ENCODE measurements around the gene DPYSL4. TPM values are rescaled to one million over a fixed set of nuclear protein-coding genes. Genes with fewer than 3 reads are reported as not detected.

The DPYSL4 gene
- total RNA-seq, 2 experiments from 2014 or later, result 5.2 to 8.5 TPM

- Mint-ChIP-seq H3K27ac (no peak overlapping the region), H3K36me3 (no peaks in the 10 kb centered on the region)
Observed at GRCh38 chr10:132238371-132239125, 51.8 kb downstream of the DPYSL4 start.

GRCh38 chr10:132239126-132240031, 52.6 kb downstream of the DPYSL4 start:
- POLR2A ChIA-PET, result no interaction called here
- H3K9me3 Mint-ChIP-seq, result no peaks in the 10 kb centered on the region
- no peak overlapping the region for H3K27ac Mint-ChIP-seq
- no peaks in the 10 kb centered on the region for H3K4me1 Mint-ChIP-seq
- DNase-seq (no peak), ATAC-seq (ENCODE audit: low read depth) (no peak)
- no peaks in the 10 kb centered on the region for H3K36me3 Mint-ChIP-seq
- no peaks in the 10 kb centered on the region for H3K27me3 Mint-ChIP-seq
- no peak overlapping the region for H3K4me3 Mint-ChIP-seq

More at GRCh38 chr10:132238371-132239125, 51.8 kb downstream of the DPYSL4 start:
- no peak for ATAC-seq (ENCODE audit: low read depth)
- no peaks in the 10 kb centered on the region for H3K27me3 Mint-ChIP-seq
- no peak for DNase-seq
- no peak overlapping the region for H3K4me3 Mint-ChIP-seq
- no peaks in the 10 kb centered on the region for H3K4me1 Mint-ChIP-seq
- no peaks in the 10 kb centered on the region for H3K9me3 Mint-ChIP-seq
- POLR2A ChIA-PET, result no interaction called here

GRCh38 chr10:132240156-132240555, 53.4 kb downstream of the DPYSL4 start:
- Mint-ChIP-seq H3K9me3 (no peaks in the 10 kb centered on the region), H3K27me3 (no peaks in the 10 kb centered on the region), H3K4me3 (no peak overlapping the region), H3K27ac (no peak overlapping the region), H3K36me3 (no peaks in the 10 kb centered on the region), H3K4me1 (no peaks in the 10 kb centered on the region)
- no peak for ATAC-seq (ENCODE audit: low read depth)
- DNase-seq, result no peak
- POLR2A ChIA-PET, result interaction anchor here (0.9 kb wide), 1 partner anchor 10 kb away, joined by 3 read pairs; no protein-coding TSS in a partner anchor

- H3K4me3 Mint-ChIP-seq, result no peak overlapping the region
- H3K27me3 Mint-ChIP-seq, result no peaks in the 10 kb centered on the region
- H3K4me1 Mint-ChIP-seq, result no peaks in the 10 kb centered on the region
- H3K9me3 Mint-ChIP-seq, result no peaks in the 10 kb centered on the region
- no peak overlapping the region for H3K27ac Mint-ChIP-seq
- POLR2A ChIA-PET, result interaction anchor here (0.9 kb wide), 1 partner anchor 11 kb away, joined by 3 read pairs; no protein-coding TSS in a partner anchor
- DNase-seq (no peak), ATAC-seq (ENCODE audit: low read depth) (no peak)
- no peaks in the 10 kb centered on the region for H3K36me3 Mint-ChIP-seq
Observed at GRCh38 chr10:132240581-132240980, 53.8 kb downstream of the DPYSL4 start.

- Mint-ChIP-seq H3K27ac (no peak overlapping the region), H3K4me1 (no peaks in the 10 kb centered on the region), H3K36me3 (no peaks in the 10 kb centered on the region), H3K9me3 (no peaks in the 10 kb centered on the region), H3K27me3 (no peaks in the 10 kb centered on the region), H3K4me3 (no peak overlapping the region)
- ATAC-seq (ENCODE audit: low read depth) (no peak), DNase-seq (no peak)
- POLR2A ChIA-PET, result no interaction called here
Observed at GRCh38 chr10:132241086-132241485, 54.3 kb downstream of the DPYSL4 start.

- H3K36me3 Mint-ChIP-seq, result no peaks in the 10 kb centered on the region
- H3K27ac Mint-ChIP-seq, result no peak overlapping the region
- no peaks in the 10 kb centered on the region for H3K4me1 Mint-ChIP-seq
- ATAC-seq (ENCODE audit: low read depth) (no peak), DNase-seq (no peak)
- no peaks in the 10 kb centered on the region for H3K27me3 Mint-ChIP-seq
- no peaks in the 10 kb centered on the region for H3K9me3 Mint-ChIP-seq
- POLR2A ChIA-PET, result no interaction called here
- no peak overlapping the region for H3K4me3 Mint-ChIP-seq
Observed at GRCh38 chr10:132241496-132241895, 54.7 kb downstream of the DPYSL4 start.

GRCh38 chr10:132242103-132242840, 55.5 kb downstream of the DPYSL4 start:
- H3K4me1 Mint-ChIP-seq, result no peaks in the 10 kb centered on the region
- POLR2A ChIA-PET, result no interaction called here

GRCh38 chr10:132243141-132243540, 56.4 kb downstream of the DPYSL4 start:
- Mint-ChIP-seq H3K27me3 (no peaks in the 10 kb centered on the region), H3K9me3 (no peaks in the 10 kb centered on the region), H3K4me1 (no peaks in the 10 kb centered on the region), H3K27ac (no peak overlapping the region), H3K36me3 (no peaks in the 10 kb centered on the region), H3K4me3 (no peak overlapping the region)
- POLR2A ChIA-PET, result no interaction called here
- ATAC-seq (ENCODE audit: low read depth), result no peak
- DNase-seq, result no peak

More at GRCh38 chr10:132242103-132242840, 55.5 kb downstream of the DPYSL4 start:
- no peaks in the 10 kb centered on the region for H3K9me3 Mint-ChIP-seq
- no peaks in the 10 kb centered on the region for H3K36me3 Mint-ChIP-seq
- DNase-seq (no peak), ATAC-seq (ENCODE audit: low read depth) (no peak)
- H3K27ac Mint-ChIP-seq, result no peak overlapping the region
- no peak overlapping the region for H3K4me3 Mint-ChIP-seq
- H3K27me3 Mint-ChIP-seq, result no peaks in the 10 kb centered on the region

- Mint-ChIP-seq H3K27ac (no peak overlapping the region), H3K27me3 (no peaks in the 10 kb centered on the region), H3K4me3 (no peak overlapping the region), H3K4me1 (no peaks in the 10 kb centered on the region), H3K9me3 (no peaks in the 10 kb centered on the region), H3K36me3 (no peaks in the 10 kb centered on the region)
- ATAC-seq (ENCODE audit: low read depth) (no peak), DNase-seq (no peak)
- POLR2A ChIA-PET, result no interaction called here
Observed at GRCh38 chr10:132243626-132244025, 56.9 kb downstream of the DPYSL4 start.

GRCh38 chr10:132245056-132245455, 58.3 kb downstream of the DPYSL4 start:
- H3K27ac Mint-ChIP-seq, result no peak overlapping the region

GRCh38 chr10:132246296-132246695, 59.5 kb downstream of the DPYSL4 start:
- Mint-ChIP-seq H3K27me3 (no peaks in the 10 kb centered on the region), H3K27ac (no peak overlapping the region), H3K4me3 (no peak overlapping the region), H3K36me3 (no peaks in the 10 kb centered on the region), H3K9me3 (no peaks in the 10 kb centered on the region), H3K4me1 (no peaks in the 10 kb centered on the region)
- DNase-seq, result no peak
- ATAC-seq (ENCODE audit: low read depth), result no peak
- POLR2A ChIA-PET, result no interaction called here

More at GRCh38 chr10:132245056-132245455, 58.3 kb downstream of the DPYSL4 start:
- POLR2A ChIA-PET, result no interaction called here
- H3K4me1 Mint-ChIP-seq, result no peaks in the 10 kb centered on the region
- no peak overlapping the region for H3K4me3 Mint-ChIP-seq
- H3K9me3 Mint-ChIP-seq, result no peaks in the 10 kb centered on the region
- DNase-seq (no peak), ATAC-seq (ENCODE audit: low read depth) (no peak)
- H3K36me3 Mint-ChIP-seq, result no peaks in the 10 kb centered on the region
- H3K27me3 Mint-ChIP-seq, result no peaks in the 10 kb centered on the region

GRCh38 chr10:132247943-132248342, 61.2 kb downstream of the DPYSL4 start:
- Mint-ChIP-seq H3K9me3 (no peaks in the 10 kb centered on the region), H3K36me3 (no peaks in the 10 kb centered on the region), H3K27me3 (no peaks in the 10 kb centered on the region), H3K27ac (no peak overlapping the region), H3K4me3 (no peak overlapping the region), H3K4me1 (no peaks in the 10 kb centered on the region)
- POLR2A ChIA-PET, result interaction anchor here (0.6 kb wide), 1 partner anchor 134 kb away, joined by 3 read pairs; no protein-coding TSS in a partner anchor
- DNase-seq, result no peak
- ATAC-seq (ENCODE audit: low read depth), result no peak
